H9 (cell line): ENCODE measurements around the gene HNF1A. TPM values are rescaled to one million over a fixed set of nuclear protein-coding genes. Genes with fewer than 3 reads are reported as not detected.

Experiments
- DNase-seq: peaks from one replicate; pipeline ENCODE4 v3.0.0-alpha.2; 2017
- H2AFZ ChIP-seq: one replicate; pipeline ENCODE4 v1.6.1; 2013; ENCODE audit warnings: mild to moderate bottlenecking, low read length, control low read depth, moderate library complexity
- H2AK5ac ChIP-seq: 2 replicates; pipeline ENCODE4 v1.6.1; 2013; ENCODE audit warnings: low read length, control low read depth, mixed read lengths; ENCODE audit not compliant: insufficient read length
- H2BK120ac ChIP-seq: one replicate; pipeline ENCODE4 v1.6.1; 2013; ENCODE audit warnings: low read depth, mild to moderate bottlenecking, low read length, control low read depth, inconsistent platforms; ENCODE audit not compliant: poor library complexity, severe bottlenecking
- H2BK12ac ChIP-seq: 2 replicates; pipeline ENCODE4 v1.6.1; 2013; ENCODE audit warnings: low read length, control low read depth, mixed read lengths, low read depth; ENCODE audit not compliant: insufficient read length
- H2BK15ac ChIP-seq: 2 replicates; pipeline ENCODE4 v1.6.1; 2013; ENCODE audit warnings: low read depth, low read length, control low read depth
- H2BK20ac ChIP-seq: one replicate; pipeline ENCODE4 v1.6.1; 2013; ENCODE audit warnings: low read depth, mild to moderate bottlenecking, low read length, control low read depth, inconsistent platforms; ENCODE audit not compliant: poor library complexity, severe bottlenecking
- H2BK5ac ChIP-seq: 2 replicates; pipeline ENCODE4 v1.6.1; 2013; ENCODE audit warnings: low read length, control low read depth, mixed read lengths; ENCODE audit not compliant: insufficient read length
- H3K14ac ChIP-seq: 2 replicates; pipeline ENCODE4 v1.6.1; 2013; ENCODE audit warnings: low read length, control low read depth; ENCODE audit not compliant: insufficient read depth
- H3K18ac ChIP-seq: 2 replicates; pipeline ENCODE4 v1.6.1; 2013; ENCODE audit warnings: low read depth, mild to moderate bottlenecking, mixed read lengths, low read length, control low read depth; ENCODE audit not compliant: insufficient read length
- H3K23ac ChIP-seq: 2 replicates; pipeline ENCODE4 v1.6.1; 2013; ENCODE audit warnings: low read length, control low read depth, mixed read lengths, low read depth; ENCODE audit not compliant: insufficient read length
- H3K23me2 ChIP-seq: 2 replicates; pipeline ENCODE4 v1.6.1; 2013; ENCODE audit warnings: low read depth, mild to moderate bottlenecking, mixed read lengths, low read length, control low read depth; ENCODE audit not compliant: insufficient read length, poor library complexity, severe bottlenecking
- H3K27ac ChIP-seq: 2 replicates; pipeline ENCODE4 v1.5.1; 2013; ENCODE audit warnings: low read length, control low read depth, mixed read lengths, low read depth; ENCODE audit not compliant: insufficient read length
- H3K27me3 ChIP-seq: 2 replicates; pipeline ENCODE4 v1.6.1; 2013; ENCODE audit warnings: low read length, control low read depth, inconsistent platforms; ENCODE audit not compliant: insufficient read depth
- H3K4ac ChIP-seq: 2 replicates; pipeline ENCODE4 v1.6.1; 2013; ENCODE audit warnings: low read depth, mild to moderate bottlenecking, control low read depth, inconsistent platforms, low read length, moderate library complexity
- H3K4me1 ChIP-seq: 2 replicates; pipeline ENCODE4 v1.6.1; 2013; ENCODE audit warnings: low read length, control low read depth, inconsistent platforms; ENCODE audit not compliant: insufficient read depth
- H3K4me2 ChIP-seq: 2 replicates; pipeline ENCODE4 v1.6.1; 2013; ENCODE audit warnings: low read length, control low read depth, mixed read lengths; ENCODE audit not compliant: insufficient read length, insufficient read depth
- H3K56ac ChIP-seq: 2 replicates; pipeline ENCODE4 v1.6.1; 2013; ENCODE audit warnings: low read depth, mild to moderate bottlenecking, mixed read lengths, low read length, control low read depth; ENCODE audit not compliant: insufficient read length
- H3K79me1 ChIP-seq: 2 replicates; pipeline ENCODE4 v1.6.1; 2013; ENCODE audit warnings: low read depth, mild to moderate bottlenecking, moderate library complexity, low read length, control low read depth, inconsistent platforms; ENCODE audit not compliant: insufficient read depth, poor library complexity, severe bottlenecking
- H3K79me2 ChIP-seq: 2 replicates; pipeline ENCODE4 v1.6.1; 2013; ENCODE audit warnings: low read length, control low read depth, inconsistent platforms; ENCODE audit not compliant: insufficient read depth
- H3K9ac ChIP-seq: 2 replicates; pipeline ENCODE4 v1.6.1; 2013; ENCODE audit warnings: low read length, control low read depth, mixed read lengths; ENCODE audit not compliant: insufficient read length; ENCODE audit errors: extremely low read depth
- H3K9me3 ChIP-seq: one replicate; pipeline ENCODE4 v1.6.1; 2013; ENCODE audit warnings: low read depth, low read length, inconsistent platforms; ENCODE audit not compliant: control insufficient read depth
- H3T11ph ChIP-seq: one replicate; pipeline ENCODE4 v1.6.1; 2013; ENCODE audit warnings: mild to moderate bottlenecking, low read length, control low read depth, inconsistent platforms
- H4K20me1 ChIP-seq: one replicate; pipeline ENCODE4 v1.6.1; 2013; ENCODE audit not compliant: control insufficient read depth, insufficient read length, insufficient read depth
- H4K5ac ChIP-seq: 2 replicates; pipeline ENCODE4 v1.6.1; 2013; ENCODE audit warnings: low read depth, mild to moderate bottlenecking, mixed read lengths, low read length, control low read depth; ENCODE audit not compliant: insufficient read length
- H4K8ac ChIP-seq: replicated peaks from 2 replicates; pipeline ENCODE4 v1.6.1; 2013; ENCODE audit warnings: low read length, control low read depth, mixed read lengths, low read depth; ENCODE audit not compliant: insufficient read length
- H4K91ac ChIP-seq: 2 replicates; pipeline ENCODE4 v1.6.1; 2013; ENCODE audit warnings: low read depth, mild to moderate bottlenecking, moderate library complexity, mixed read lengths, low read length, control low read depth; ENCODE audit not compliant: insufficient read length
- H3K27ac Mint-ChIP-seq, 3 experiments: 2 replicates in 2 of 3; 3 replicates in 1 of 3; pipeline ENCODE4 v1.8.0; 2020 to 2021; ENCODE audit warnings: mixed read lengths in 3 of 3, mild to moderate bottlenecking in 1 of 3, moderate library complexity in 1 of 3
- H3K27me3 Mint-ChIP-seq: 2 replicates; pipeline ENCODE4 v1.8.0; 2021; ENCODE audit warnings: low read depth, mild to moderate bottlenecking, moderate library complexity, mixed read lengths
- H3K36me3 Mint-ChIP-seq, 3 experiments: 2 replicates in 2 of 3; 3 replicates in 1 of 3; pipeline ENCODE4 v1.8.0; 2020 to 2021; ENCODE audit warnings: low read depth in 3 of 3, mixed read lengths in 3 of 3; ENCODE audit not compliant: insufficient read depth in 1 of 3
- H3K4me1 Mint-ChIP-seq, 2 experiments: 2 replicates each; pipeline ENCODE4 v1.8.0; 2020; ENCODE audit warnings: mixed read lengths in 2 of 2
- H3K4me3 Mint-ChIP-seq, 2 experiments: 2 replicates in 1 of 2; 3 replicates in 1 of 2; pipeline ENCODE4 v1.8.0; 2020 to 2021; ENCODE audit warnings: mild to moderate bottlenecking in 2 of 2, mixed read lengths in 2 of 2, moderate library complexity in 1 of 2
- H3K9me3 Mint-ChIP-seq, 2 experiments: 2 replicates in 1 of 2; 3 replicates in 1 of 2; pipeline ENCODE4 v1.8.0; 2020; ENCODE audit warnings: mild to moderate bottlenecking in 2 of 2, mixed read lengths in 2 of 2, moderate library complexity in 1 of 2
- CTCF ChIP-seq: fragments of 200-600 bp; sonication (generic); conservative IDR thresholded peaks from 3 replicates; pipeline ENCODE4 v1.8.0; 2021; ENCODE audit warnings: antibody characterized with exemption, mild to moderate bottlenecking
- WGBS: extraction: QIAGEN DNeasy Blood & Tissue Kit; methylation state at CpG from one replicate; pipeline ENCODE4 v1.1.7; 2013; ENCODE audit warnings: missing lambda C conversion rate, low lambda C conversion rate, mixed read lengths; ENCODE audit not compliant: insufficient read length; ENCODE audit errors: extremely low coverage; 5-methylcytosine and 5-hydroxymethylcytosine counted together
- total RNA-seq: library from RNA; stranded (reverse); gene quantifications from 2 replicates; pipeline ENCODE4 v1.2.1, GENCODE V29; 2021

HNF1A gene
- total RNA-seq, 1 experiment from 2014 or later, result not detected

GRCh38 chr12:120988234-120988633, 9.9 kb downstream of the HNF1A start:
- no peak overlapping the region for H2BK5ac ChIP-seq
- no peak overlapping the region for H4K8ac ChIP-seq
- no peak overlapping the region for H3K27ac ChIP-seq
- no peak overlapping the region for H2BK120ac ChIP-seq
- no peaks in the 10 kb centered on the region for H3K9me3 ChIP-seq
- no peaks in the 10 kb centered on the region for H3K23me2 ChIP-seq
- H3K4me3 Mint-ChIP-seq, result no peak overlapping the region; a peak in 1 of 5 replicates
- no peak overlapping the region for H3K4me2 ChIP-seq
- H4K20me1 ChIP-seq, result no peaks in the 10 kb centered on the region
- no peak overlapping the region for H2BK15ac ChIP-seq
- no peak overlapping the region for H3K18ac ChIP-seq
- H2BK12ac ChIP-seq, result no peak overlapping the region
- no peaks in the 10 kb centered on the region for H3K79me2 ChIP-seq
- peaks cover 7% of the 10 kb centered on the region for H3K27me3 Mint-ChIP-seq
- H3K36me3 Mint-ChIP-seq, result no peaks in the 10 kb centered on the region
- no peak overlapping the region for H3T11ph ChIP-seq
- peak overlapping the region in 1 of 3 experiments; percentile 57; a peak in 1 of 7 replicates for H3K27ac Mint-ChIP-seq
- no peak overlapping the region for H2AK5ac ChIP-seq
- H3K14ac ChIP-seq, result no peak overlapping the region
- H3K4ac ChIP-seq, result no peak overlapping the region
- H3K79me1 ChIP-seq, result no peaks in the 10 kb centered on the region
- WGBS, result 100% methylated on average over 2 of the region's 4 CpGs
- no peaks in the 10 kb centered on the region for H3K27me3 ChIP-seq
- no peak overlapping the region for H3K23ac ChIP-seq
- H3K4me1 ChIP-seq, result no peaks in the 10 kb centered on the region
- no peak overlapping the region for H2BK20ac ChIP-seq
- no peak overlapping the region for H2AFZ ChIP-seq
- H3K56ac ChIP-seq, result no peak overlapping the region
- H4K5ac ChIP-seq, result no peak overlapping the region
- no peak overlapping the region for H3K9ac ChIP-seq
- no peak for DNase-seq
- peaks cover 5 to 10% of the 10 kb centered on the region in 2 experiments for H3K4me1 Mint-ChIP-seq
- no peak overlapping the region for H4K91ac ChIP-seq
- TF ChIP-seq CTCF, result no peak
- H3K9me3 Mint-ChIP-seq, result peaks cover 0 to 3% of the 10 kb centered on the region in 2 experiments; a peak in 1 of 5 replicates
